CD4-positive, alpha-beta T cell treated with Interleukin-15 for 1 hour (primary cell): ENCODE results near the gene PBX4.

Experiments
- DNase-seq: peaks from one replicate; pipeline ENCODE4 v3.0.0-alpha.2; 2020

PBX4 gene

DNA sequence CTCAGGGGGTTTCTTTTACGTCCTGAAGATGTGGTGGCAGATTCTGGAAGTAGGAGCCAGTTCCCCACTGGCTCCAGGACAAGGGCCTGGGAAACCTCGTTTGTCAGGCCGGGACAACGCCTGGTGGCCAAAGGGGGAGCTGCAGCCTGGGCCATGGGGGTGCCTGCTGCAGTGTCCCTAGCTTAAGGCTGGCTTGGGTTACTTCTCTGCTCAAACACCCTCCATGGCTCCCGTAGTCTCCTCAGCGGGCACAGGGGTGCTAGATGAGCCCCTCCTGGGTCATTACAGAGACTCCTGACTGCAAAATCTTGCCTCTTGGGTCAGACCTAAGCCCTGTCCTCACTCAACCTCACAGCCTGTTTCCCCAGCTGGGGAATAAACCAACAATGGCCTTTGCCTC is 65.7 kb downstream of the PBX4 start:
- no peak for DNase-seq

DNA sequence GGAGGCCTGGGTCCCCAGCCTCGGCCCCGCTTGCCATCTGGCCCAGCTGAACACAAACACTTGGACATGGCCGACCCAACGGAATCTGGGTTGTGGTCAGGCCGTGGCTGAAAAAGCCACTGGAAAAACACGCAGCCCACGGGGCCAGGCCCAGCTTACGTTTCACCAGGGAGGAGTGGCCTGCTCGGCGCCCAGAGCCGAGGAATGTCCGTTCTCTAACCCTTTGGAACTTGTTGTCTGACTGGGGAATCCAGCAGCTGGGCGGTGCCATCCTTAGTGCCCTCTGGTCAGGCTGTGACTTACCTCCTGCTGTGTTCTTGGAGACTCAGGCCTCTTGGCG is 66.7 kb downstream of the PBX4 start:
- no peak for DNase-seq

DNA sequence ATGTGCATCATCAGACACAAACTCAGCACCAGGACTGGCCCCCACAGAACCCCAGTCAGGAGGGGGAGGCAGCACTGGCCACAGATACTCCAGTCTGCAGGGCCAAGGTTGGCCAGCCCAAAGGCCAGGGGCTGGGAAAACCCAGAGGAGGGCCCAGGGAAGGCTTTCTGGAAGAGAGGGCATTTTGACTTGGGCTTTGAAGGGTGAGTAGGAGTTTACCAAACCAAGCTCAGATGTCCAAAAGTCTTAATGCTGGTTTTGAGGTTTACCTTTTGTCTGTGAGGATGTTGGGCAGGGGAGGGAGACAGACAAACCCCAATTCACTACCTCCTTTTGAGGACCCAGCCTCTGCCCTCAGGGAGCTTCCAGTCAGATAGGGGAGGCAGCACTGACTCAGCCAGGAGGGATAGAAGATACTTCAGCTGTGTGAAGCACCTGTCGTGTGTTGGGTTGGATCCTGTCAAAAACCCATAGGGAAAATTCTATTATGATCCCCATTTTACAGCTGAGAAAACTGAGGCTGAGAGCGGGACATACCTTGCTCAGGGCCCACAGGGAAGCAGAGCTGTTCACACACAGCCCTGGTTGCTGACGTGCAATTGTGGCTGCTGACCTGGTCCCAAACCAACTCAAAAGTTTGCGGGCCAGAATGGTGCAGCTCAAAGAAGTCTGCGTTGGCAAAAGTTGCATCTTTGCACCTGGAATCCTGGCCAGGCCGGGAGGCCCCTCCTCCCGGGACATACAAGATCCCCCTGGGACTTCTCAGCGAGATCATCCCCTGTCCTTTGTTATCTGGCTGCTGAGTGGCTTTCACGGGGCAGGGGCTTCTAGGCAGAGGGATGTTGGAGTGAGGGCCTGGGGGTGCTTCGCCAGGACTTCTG is 67.3 kb downstream of the PBX4 start:
- DNase-seq: no peak

DNA sequence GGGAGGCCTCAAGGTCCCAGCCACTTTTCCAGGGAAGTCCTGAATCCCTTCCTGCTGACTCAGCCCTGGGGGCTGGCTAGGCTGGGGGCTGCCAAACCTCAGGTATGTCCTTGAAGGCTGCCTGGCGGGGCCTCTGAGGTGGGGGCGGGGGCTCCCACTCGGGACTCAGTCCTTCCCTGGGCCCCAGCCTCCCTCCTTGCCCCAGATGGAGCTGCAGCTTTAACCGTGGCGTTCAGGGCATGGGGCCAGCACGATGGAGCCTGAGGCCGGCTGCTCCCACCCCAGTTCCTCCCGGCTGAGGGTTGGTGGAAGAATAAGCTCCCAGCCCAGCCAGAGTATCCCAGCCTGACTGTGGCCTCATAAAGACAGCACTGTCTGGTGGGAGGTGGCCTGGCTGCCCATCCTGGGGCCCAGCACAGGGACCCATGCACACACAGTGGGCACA is 68.0 kb downstream of the PBX4 start:
- DNase-seq: no peak

DNA sequence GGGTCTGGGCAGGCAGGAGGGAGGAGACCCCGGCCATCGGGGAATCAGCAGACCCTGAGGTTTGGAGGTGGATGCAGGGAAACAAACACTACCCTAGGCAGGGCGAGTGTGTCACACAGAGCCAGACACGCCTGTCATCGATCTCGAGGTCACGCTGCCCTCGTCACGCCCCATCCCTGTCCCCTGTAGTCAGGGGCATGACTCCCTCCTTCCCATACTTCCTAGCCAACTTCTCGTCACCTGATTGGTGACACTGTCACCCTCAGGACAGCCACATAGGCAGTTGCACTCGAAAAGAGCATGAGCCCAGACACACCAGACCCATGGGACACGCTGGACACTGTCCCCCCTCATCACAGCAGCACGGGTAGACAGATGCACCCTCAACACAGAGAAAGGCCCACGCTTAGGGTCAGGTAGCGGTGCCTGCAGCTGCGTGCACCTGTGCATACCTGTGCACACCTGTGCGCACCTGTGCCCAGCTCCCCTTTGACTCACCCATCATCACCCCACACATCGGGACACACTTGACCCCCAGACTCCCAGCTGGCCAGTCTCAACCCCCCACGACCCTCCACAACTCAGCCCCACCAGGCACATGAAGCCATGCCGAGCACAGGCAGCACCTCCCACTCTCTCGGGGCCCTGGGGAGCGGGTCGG is 68.6 kb downstream of the PBX4 start:
- DNase-seq: no peak

DNA sequence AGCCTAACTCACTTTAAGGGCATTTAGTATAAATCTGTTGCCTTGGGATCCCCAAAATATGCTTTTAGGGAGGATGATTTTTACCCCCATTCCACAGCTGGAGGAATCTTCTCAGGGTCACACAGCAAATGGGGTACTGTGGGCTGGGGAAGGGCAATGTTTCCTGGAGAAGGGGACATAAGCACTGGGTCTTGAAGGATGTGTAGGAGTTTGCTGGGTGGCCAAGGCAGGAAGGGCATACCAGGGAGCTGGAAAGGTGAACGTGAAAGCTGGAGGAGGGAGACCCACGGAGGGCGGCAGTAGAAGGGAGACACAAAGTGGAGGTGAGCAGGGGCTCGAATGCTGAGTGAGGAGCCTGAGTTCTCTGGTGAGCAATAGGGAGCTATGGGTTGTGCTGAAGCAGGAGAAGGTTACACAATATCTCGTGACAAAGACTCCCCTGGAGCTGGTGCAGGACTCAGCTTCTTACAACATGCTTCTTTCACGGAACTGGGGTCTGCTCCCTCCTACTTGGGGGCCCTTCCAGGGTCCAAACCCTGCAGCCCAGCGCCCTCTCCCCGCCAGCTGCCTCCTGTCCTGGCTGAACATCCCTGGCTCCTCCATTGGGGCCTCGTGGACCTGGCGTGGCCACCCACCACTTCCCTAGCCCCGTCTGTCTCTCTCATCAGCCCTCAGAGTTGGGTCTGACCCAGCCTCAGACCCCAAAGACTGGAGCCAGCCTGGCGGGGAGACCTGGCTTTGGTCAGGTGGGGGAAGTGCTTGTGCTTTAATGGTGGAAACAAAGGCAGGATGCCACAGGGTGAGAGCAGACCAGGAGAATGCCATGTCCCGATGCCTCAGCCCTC is 69.3 kb downstream of the PBX4 start:
- no peak for DNase-seq

DNA sequence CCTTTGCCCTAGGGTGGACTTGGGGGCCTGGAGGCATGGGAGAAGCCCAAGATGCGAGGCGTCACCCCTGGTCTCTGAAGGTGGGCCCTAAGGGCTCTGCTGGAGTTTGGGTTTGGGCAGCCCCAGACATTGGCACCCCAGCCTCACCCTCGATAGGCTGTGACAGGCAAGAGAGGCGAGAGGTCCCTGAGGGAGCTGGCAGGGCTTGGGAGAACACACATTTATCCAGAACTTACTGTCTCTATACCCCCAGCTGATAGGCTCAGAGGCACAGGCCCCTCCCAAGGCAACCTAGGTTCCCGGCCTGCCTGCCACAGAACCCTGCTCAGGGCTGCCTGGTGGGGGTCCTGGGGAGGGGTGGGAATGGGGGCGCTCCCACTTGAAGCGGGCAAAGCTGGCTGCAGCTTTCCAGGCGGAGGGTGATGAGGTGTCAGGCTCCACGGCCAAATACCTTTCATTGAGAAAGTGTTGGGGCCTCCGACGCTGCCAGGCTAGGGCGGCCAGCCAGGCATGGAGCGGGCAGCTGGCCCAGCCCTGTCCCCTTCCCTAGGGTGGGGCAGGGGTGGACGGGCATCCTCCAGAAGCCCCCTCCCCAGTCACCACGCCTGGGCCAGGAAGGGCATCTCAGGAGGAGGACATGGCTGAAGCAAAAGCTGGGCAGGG is 70.7 kb downstream of the PBX4 start:
- DNase-seq: no peak

DNA sequence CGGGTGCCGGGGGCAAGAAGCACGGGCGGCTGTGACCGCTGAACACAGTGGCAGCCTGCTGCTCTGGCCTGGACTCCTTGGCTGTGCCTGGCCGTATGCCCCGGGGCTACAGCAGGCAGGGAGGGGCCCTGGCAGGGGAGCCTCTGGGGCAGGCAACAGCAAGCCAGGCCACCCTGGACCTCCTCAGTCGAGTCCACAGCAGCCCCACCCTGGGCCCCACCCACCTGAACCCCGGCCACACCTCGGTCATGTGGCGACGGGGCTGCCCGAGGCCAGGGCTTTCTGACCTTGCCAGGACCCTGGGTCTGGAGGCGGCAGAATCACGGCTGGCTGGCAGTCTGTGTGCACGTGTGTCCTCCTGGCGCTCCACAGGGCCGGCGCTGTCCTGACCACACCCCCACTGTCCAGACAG is 71.7 kb downstream of the PBX4 start:
- no peak for DNase-seq

DNA sequence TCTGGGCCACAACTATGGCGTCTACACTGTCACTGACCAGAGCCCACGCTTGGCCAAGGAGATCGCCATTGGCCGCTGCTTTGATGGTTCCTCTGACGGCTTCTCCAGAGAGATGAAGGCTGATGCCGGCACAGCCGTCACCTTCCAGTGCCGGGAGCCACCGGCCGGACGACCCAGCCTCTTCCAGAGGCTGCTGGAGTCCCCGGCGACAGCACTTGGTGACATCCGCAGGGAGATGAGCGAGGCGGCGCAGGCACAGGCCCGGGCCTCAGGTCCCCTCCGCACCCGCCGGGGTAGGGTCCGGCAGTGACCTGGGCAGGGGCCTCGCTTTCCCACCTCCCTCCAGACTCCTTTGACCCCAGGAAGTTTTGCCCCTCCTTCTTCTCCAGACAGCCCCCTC is 72.8 kb downstream of the PBX4 start:
- DNase-seq: no peak

DNA sequence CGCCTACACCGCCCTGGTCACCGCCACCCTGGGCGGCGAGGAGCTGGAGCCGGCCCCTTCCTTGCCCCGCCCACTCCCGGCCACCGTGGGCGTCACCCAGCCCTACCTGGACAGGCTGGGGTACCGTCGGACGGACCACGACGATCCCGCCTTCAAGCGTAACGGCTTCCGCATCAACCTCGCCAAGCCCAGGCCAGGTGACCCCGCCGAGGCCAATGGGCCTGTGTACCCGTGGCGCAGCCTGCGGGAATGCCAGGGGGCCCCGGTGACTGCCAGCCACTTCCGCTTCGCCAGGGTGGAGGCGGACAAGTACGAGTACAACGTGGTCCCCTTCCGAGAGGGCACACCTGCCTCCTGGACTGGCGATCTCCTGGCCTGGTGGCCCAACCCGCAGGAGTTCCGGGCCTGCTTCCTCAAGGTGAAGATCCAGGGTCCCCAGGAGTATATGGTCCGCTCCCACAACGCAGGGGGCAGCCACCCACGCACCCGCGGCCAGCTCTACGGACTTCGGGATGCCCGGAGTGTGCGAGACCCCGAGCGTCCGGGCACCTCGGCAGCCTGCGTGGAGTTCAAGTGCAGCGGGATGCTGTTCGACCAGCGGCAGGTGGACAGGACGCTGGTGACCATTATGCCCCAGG is 73.4 kb downstream of the PBX4 start:
- no peak for DNase-seq

DNA sequence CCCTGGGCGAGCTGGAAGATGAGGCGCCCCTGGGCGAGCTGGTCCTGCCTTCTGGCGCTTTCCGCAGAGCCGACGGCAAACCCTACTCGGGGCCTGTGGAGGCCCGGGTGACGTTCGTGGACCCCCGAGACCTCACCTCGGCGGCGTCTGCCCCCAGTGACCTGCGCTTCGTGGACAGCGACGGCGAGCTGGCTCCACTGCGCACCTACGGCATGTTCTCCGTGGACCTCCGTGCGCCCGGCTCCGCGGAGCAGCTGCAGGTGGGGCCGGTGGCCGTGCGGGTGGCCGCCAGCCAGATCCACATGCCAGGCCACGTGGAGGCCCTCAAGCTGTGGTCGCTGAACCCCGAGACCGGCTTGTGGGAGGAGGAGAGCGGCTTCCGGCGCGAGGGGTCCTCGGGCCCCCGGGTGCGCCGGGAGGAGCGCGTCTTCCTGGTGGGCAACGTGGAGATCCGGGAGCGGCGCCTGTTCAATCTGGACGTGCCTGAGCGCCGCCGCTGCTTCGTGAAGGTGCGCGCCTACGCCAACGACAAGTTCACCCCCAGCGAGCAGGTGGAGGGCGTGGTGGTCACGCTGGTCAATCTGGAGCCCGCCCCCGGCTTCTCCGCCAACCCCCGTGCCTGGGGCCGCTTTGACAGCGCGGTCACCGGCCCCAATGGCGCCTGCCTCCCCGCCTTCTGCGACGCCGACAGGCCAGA is 74.1 kb downstream of the PBX4 start:
- no peak for DNase-seq

DNA sequence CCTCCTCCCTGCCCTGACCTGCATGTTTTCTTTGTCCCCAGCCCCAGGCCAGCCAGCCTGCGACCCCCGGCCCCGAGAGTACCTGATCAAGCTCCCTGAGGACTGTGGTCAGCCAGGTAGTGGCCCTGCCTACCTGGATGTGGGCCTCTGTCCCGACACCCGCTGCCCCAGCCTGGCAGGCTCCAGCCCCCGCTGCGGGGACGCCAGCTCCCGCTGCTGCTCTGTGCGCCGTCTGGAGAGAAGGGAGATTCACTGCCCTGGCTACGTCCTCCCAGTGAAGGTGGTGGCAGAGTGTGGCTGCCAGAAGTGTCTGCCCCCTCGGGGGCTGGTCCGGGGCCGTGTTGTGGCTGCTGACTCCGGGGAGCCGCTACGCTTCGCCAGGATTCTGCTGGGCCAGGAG is 74.8 kb downstream of the PBX4 start:
- DNase-seq: no peak

DNA sequence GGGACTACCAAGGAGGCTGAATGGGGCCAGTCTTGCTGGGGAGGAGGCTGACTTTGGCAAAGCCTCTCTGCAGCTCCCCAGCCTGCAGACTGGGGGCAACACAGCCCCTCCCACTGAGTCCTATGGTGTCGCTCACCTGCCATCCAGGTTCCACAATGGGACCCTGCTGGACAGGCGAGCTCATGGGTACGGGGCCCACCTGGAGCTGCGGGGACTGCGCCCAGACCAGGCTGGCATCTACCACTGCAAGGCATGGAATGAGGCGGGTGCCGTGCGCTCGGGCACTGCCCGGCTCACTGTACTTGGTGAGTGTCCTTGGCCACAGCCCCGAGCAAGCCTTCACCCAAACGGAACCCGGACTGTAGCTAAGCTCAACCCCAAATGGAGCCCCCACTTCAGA is 75.4 kb downstream of the PBX4 start:
- no peak for DNase-seq

DNA sequence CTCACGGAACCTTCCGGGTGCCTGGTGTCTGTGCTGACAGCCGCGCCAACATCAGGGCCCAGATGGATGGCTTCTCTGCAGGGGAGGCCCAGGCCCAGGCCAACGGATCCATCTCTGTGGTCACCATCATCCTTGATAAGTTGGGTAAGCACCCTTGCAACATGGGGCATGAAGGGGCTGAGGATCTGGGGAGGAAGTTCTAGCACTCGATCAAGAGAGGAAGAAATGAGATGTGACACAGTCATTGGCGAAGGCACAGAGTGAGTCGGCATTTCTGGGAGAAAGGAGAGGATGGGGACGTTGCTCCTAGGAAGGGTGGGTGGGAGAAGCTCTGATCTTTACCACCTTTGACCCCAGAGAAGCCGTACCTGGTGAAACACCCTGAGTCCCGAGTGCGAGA is 76.0 kb downstream of the PBX4 start:
- DNase-seq: no peak

DNA sequence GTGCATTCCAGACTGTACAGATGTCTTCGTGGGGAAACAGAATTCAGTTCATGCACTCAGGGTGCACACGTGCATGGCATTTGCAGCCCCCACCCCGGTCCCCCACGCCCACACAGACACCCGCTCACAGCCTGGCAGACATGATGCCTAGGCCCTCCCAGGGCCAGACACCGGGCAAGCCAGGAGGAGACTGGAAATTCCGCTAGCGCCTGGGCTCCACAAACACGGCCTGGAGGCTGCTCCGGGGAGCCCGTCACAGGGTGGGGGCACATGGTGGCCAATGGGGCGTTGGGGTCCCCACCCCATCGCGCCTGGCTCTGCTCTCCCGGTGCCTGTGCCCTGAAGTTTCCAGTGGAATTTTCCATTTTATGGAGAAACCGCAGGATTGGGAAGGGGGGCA is 76.9 kb downstream of the PBX4 start:
- DNase-seq: no peak

DNA sequence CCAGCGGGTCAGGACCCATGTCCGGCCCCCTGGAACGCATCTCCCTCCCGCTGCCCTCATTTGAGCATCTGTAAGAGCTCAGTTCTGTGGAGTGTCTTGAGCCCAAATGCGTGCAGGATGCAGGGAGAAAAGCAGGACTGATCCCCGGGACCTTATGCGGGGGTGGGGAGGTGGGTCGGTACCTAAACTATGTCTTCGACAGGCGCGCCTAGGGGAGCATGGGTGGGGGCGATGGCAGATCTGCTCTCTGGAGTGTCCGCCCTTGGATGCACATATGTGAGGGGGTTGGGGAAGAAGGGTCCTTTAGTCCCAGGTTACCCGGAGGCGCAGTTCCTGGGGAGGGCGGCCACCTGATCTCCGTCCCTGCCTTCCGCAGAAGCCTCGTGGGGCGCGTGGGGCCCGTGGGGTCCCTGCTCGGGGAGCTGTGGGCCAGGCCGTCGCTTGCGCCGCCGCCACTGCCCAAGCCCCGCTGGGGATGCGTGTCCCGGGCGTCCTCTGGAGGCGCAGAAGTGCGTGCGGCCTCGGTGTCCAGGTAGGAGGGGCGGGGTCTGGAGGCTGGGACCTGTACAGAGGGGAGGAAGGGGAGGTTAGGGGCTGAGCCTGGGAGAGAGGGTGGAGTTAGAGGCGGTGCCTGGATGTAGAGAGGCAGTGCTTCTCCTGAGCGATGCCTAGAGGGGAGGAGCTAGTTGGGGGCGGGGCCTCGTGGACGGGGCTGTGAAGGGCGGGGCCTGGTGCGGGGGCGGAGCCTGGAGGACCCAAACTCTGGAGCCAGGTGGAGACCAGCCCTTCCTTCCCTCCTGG is 77.6 kb downstream of the PBX4 start:
- peak; percentile 82 for DNase-seq

DNA sequence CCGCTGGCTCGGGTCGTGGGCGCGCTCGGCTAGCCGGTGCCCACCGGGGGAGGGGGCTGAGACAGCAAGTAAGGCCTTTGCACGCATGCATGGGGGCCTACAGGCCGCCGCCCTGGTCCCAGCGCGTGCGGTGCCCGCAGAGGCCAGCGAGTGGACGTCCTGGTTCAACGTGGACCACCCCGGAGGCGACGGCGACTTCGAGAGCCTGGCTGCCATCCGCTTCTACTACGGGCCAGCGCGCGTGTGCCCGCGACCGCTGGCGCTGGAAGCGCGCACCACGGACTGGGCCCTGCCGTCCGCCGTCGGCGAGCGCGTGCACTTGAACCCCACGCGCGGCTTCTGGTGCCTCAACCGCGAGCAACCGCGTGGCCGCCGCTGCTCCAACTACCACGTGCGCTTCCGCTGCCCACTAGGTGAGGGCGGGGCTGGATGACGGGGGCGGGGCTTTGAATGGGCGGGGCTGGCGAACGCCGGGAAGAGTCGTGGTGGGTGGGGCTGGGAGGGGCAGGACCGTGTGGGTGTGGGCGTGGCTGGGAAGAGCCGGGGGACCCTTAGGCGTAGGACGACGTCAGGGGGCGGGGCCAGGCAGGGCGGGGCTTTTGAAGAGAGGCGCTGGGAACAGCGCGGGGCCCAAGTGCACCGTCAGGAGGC is 78.3 kb downstream of the PBX4 start:
- peak; percentile 82 for DNase-seq

DNA sequence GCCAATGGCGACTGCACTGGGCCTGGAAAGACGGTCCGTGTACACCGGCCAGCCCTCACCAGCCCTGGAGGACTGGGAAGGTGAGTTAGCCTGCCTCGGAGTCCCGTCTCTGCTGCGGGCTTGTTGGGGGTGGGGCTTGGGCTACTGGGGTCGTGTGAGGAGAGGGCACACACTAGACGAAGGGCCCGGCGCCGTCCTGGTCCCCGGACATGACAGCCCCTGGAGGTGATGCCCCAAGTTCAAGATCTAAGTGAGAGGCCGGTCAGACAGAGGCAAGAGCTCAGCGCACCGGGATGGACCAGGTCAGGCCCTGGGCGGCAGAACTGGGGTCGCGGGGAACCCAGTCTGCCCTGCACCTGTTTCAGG is 78.8 kb downstream of the PBX4 start:
- no peak for DNase-seq

DNA sequence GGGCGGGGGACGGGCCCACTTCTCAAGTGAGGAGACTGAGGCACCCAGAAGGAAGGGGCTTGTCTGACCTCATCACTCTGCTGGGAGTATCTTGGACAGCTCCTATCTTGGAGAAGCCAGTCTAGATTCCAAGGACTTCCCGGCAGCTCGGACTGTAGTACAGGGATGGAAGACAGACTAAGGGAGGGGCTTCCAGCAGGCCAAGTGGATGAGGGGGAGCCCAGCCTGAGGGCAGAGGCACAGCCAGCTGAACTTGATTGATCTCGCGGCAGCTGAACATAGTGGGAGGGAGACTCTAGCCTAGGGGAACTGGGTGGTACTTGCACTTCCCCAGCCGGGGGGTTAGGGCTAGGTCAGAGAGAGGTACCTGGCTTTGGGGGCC is 79.7 kb downstream of the PBX4 start:
- no peak for DNase-seq

DNA sequence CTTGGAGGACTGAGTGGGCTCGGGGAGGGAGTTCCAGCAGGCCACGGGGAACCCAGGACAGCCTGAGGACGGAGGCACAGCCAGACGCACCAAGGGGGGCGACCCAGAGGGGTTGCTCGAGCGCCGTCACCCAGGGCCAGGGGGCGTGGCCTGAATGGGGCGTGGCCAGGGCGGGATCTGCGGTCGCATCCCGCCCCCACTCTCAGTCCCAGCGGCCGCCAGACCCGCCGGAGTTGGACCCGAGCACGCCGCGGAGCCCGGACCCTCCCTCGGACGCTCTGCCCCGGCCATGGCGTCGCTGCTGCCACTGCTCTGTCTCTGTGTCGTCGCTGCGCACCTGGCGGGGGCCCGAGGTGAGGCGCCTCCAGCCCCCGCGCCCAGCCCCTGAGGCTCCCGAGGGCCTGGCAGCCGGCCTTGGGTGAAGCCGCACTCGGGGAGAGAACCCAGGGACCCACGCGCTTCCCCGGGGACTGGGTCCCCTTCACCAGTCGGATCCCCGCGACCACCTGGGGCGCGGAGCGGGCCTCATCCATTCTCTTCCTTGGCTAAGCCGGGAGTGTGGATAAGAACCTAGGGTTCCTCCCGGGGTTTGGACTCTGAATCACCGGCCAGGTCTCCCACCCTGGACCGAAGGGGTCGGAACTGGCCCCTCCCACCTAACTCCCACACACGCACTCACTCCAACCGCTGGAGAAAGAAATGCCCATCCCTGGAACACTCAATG is 80.3 kb downstream of the PBX4 start, which contains the start of gene CILP2:
Gene CILP2 (plus strand): TSS at position 205 of the 724 bp plus-strand sequence. CDS start 85 bp downstream, at position 290.
- DNase-seq: no peak
